Gastrocnemius medialis (tissue), 4 donors: ENCODE measurements around the gene BET1L.

ENCODE experiments used
- CTCF ChIP-seq, 5 experiments: fragments of 450-650 bp in 3 of 5; fragments of 200-600 bp in 2 of 5; sonication (generic) in 2 of 5; IDR thresholded peaks in 4 of 5; conservative IDR thresholded peaks in 1 of 5; 1 replicate in 4 of 5; 2 replicates in 1 of 5; pipeline ENCODE4 v1.5.1; 2016 to 2019; ENCODE audit warnings: antibody characterized with exemption in 5 of 5, mild to moderate bottlenecking in 3 of 5, moderate library complexity in 3 of 5
- POLR2A ChIP-seq, 2 donors: fragments of 450-650 bp; IDR thresholded peaks; one replicate each; pipeline ENCODE4 v1.6.1; 2017; ENCODE audit warnings: antibody characterized with exemption in 2 of 2, mild to moderate bottlenecking in 2 of 2, moderate library complexity in 2 of 2

DNA sequence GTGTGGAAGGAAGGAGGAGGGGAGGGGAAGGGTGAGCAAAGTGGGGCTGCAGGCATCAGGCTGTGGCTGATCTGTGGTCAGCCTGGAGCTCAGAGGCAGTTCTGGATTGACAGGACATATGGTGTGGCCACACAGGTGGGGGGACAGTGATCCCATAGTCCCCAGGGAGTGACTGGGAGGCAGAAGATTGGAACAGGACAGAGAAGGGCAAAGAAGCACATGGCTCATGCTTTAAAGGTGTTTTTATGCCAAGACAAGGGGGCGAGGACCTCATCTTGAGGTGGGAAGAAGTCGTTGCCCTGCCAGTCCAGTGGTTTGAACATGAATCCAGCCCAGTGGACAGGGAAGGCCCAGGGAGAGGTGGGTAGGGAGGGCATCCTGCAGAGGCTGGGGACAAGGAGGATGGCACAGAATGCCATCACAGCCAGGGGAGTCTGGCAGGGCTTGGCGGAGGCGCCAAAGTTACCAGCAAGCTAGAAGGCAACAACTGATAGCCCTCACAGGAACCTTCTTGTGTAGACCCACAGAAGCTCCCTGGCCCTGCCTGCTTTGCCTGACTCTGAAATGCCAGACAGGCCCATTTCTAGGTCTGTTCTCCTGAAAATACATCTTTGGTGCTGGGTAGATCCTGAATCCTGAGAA, 3.1 kb downstream of the BET1L start:
- TF ChIP-seq CTCF (IDR thresholded peaks at IDR 0.05 in 4 of 5, conservative IDR thresholded peaks at IDR 0.05 in 1 of 5) (no peak), POLR2A (IDR thresholded peaks at IDR 0.05) (no peak)
